Central memory CD8-positive, alpha-beta T cell (primary cell): Measurements from ENCODE around the gene GCNT2.

Experiments
- ATAC-seq: fragments of 150-1000 bp; cut with Tn5 transposase; replicated peaks from 2 replicates; pipeline ENCODE4 v1.10.0; 2022; ENCODE audit warnings: mild to moderate bottlenecking, moderate FRiP score, moderate number of reproducible peaks; ENCODE audit not compliant: poor library complexity, severe bottlenecking; ENCODE audit errors: extremely low read depth
- DNase-seq, 2 donors: peaks; one replicate each; pipeline ENCODE4 v3.0.0; 2021; ENCODE audit warnings: low spot score in 2 of 2
- H3K27ac Mint-ChIP-seq: one replicate; pipeline ENCODE4 v1.8.0; 2022; ENCODE audit warnings: low read depth, mild to moderate bottlenecking, moderate library complexity, mixed read lengths
- H3K27me3 Mint-ChIP-seq: one replicate; pipeline ENCODE4 v1.8.0; 2022; ENCODE audit warnings: mixed read lengths
- H3K36me3 Mint-ChIP-seq: one replicate; pipeline ENCODE4 v1.8.0; 2022; ENCODE audit warnings: mild to moderate bottlenecking, moderate library complexity, mixed read lengths; ENCODE audit not compliant: insufficient read depth
- H3K4me1 Mint-ChIP-seq: one replicate; pipeline ENCODE4 v1.8.0; 2022; ENCODE audit warnings: mixed read lengths
- H3K4me3 Mint-ChIP-seq: one replicate; pipeline ENCODE4 v1.8.0; 2022; ENCODE audit warnings: mild to moderate bottlenecking, moderate library complexity, mixed read lengths
- H3K9me3 Mint-ChIP-seq: one replicate; pipeline ENCODE4 v1.8.0; 2022; ENCODE audit warnings: mixed read lengths

Gene GCNT2

DNA sequence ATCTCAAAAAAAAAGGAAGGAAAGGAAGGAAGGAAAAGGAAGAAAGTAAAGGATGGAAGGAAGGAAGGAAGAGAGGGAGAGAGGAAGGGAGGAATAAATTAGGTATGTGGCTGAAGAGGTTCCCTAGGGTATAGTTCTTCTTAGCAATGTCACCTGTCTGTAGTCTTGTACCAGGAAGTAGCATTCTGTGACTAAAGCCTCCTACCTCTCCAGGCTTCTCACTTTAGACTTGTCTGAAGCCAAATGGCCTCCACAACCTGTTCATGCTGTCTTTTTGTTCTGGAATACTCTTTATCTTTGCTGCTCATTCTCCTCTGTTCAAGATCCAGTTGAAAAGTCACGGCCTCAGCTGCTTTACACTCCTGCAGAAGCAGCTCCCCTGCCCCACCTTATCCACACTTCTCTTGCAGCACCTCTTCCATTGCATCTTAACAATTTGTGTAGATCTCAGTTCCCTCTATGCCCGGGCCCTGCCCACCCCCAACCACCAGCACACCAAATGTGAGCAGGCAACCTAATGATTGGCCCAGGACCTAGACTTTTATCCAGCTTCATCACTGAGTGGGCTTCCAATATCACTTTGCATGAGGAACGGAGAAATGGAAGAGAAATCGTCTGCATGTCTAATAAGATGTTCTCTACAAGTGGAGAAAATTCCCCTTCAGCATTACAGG, 19.1 kb downstream of the GCNT2 start:
- DNase-seq: no peak
- no peak overlapping the region for H3K4me3 Mint-ChIP-seq

GRCh38 chr6:10541591-10541990, 20.4 kb downstream of the GCNT2 start:
- no peak for DNase-seq
- Mint-ChIP-seq H3K27ac (no peak overlapping the region), H3K9me3 (peaks cover 5% of the 10 kb centered on the region), H3K4me3 (no peak overlapping the region), H3K36me3 (peaks cover 2% of the 10 kb centered on the region), H3K27me3 (no peaks in the 10 kb centered on the region), H3K4me1 (peaks cover 7% of the 10 kb centered on the region)
- ATAC-seq: no peak

More for the DNA sequence above, 19.1 kb downstream of the GCNT2 start:
- H3K27me3 Mint-ChIP-seq: no peaks in the 10 kb centered on the region
- peaks cover 2% of the 10 kb centered on the region for H3K36me3 Mint-ChIP-seq
- peaks cover 5% of the 10 kb centered on the region for H3K9me3 Mint-ChIP-seq
- peaks cover 4% of the 10 kb centered on the region for H3K4me1 Mint-ChIP-seq
- no peak overlapping the region for H3K27ac Mint-ChIP-seq
- ATAC-seq: no peak

DNA sequence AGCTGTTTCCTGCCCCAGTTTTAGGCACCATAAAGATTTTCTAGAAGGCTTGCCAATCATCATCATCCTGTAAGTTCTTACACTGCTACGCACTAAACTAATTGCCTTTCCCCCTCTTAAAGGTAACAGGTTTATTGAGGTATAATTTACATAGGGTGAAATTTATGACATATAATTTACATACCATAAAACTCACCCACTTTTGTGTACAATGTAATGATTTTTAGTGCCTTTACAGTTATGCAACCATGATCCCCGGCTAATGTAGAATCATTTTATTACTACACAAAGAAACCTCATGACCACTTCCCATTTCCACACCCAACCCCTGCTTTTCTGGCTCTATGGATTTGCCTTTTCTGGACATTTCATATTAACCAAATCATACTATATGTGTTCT, 21.1 kb downstream of the GCNT2 start:
- Mint-ChIP-seq H3K9me3 (peaks cover 5% of the 10 kb centered on the region), H3K4me3 (no peak overlapping the region), H3K27ac (no peak overlapping the region), H3K4me1 (peaks cover 7% of the 10 kb centered on the region), H3K36me3 (peaks cover 2% of the 10 kb centered on the region), H3K27me3 (no peaks in the 10 kb centered on the region)
- ATAC-seq (no peak), DNase-seq (no peak)

- Mint-ChIP-seq H3K27me3 (no peaks in the 10 kb centered on the region), H3K4me3 (no peak overlapping the region), H3K36me3 (peaks cover 2% of the 10 kb centered on the region), H3K9me3 (peaks cover 5% of the 10 kb centered on the region), H3K4me1 (peaks cover 7% of the 10 kb centered on the region), H3K27ac (no peak overlapping the region)
- ATAC-seq (no peak), DNase-seq (no peak)
Measured at GRCh38 chr6:10543488-10543887, 22.3 kb downstream of the GCNT2 start.

- no peak overlapping the region for H3K4me3 Mint-ChIP-seq
- H3K27ac Mint-ChIP-seq: no peak overlapping the region
- H3K27me3 Mint-ChIP-seq: no peaks in the 10 kb centered on the region
- no peak for DNase-seq
- no peaks in the 10 kb centered on the region for H3K36me3 Mint-ChIP-seq
- peaks cover 5% of the 10 kb centered on the region for H3K9me3 Mint-ChIP-seq
- ATAC-seq: no peak
- H3K4me1 Mint-ChIP-seq: peaks cover 7% of the 10 kb centered on the region
Measured at GRCh38 chr6:10545482-10545881, 24.3 kb downstream of the GCNT2 start.

DNA sequence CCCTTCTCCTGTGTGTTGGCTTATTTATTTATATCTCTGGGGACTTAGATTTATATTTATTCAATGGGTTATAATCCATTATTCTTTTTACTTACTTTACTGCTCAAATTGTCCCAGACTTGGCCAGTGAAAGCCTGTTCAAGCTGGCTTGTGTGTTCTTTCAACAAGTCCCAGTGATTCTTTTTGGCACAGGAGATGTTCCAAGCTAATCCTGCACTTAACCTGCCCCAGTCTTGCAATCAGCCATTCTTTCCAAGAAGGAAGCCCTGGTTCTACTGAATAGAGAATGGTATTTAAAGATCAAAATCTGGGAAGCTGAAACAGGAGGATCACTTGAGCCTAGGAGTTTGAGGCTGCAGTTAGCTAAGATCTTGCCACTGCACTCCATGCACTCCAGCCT, 26.7 kb downstream of the GCNT2 start:
- Mint-ChIP-seq H3K4me3 (no peak overlapping the region), H3K4me1 (peaks cover 7% of the 10 kb centered on the region), H3K36me3 (no peaks in the 10 kb centered on the region), H3K27ac (no peak overlapping the region), H3K9me3 (no peaks in the 10 kb centered on the region), H3K27me3 (no peaks in the 10 kb centered on the region)
- DNase-seq (no peak), ATAC-seq (no peak)

- no peaks in the 10 kb centered on the region for H3K9me3 Mint-ChIP-seq
- no peak overlapping the region for H3K27ac Mint-ChIP-seq
- ATAC-seq (no peak), DNase-seq (no peak)
- H3K36me3 Mint-ChIP-seq: peaks cover under 1% of the 10 kb centered on the region
- H3K4me1 Mint-ChIP-seq: peaks cover 2% of the 10 kb centered on the region
- H3K4me3 Mint-ChIP-seq: no peak overlapping the region
- H3K27me3 Mint-ChIP-seq: no peaks in the 10 kb centered on the region
Measured at GRCh38 chr6:10550764-10551163, 29.6 kb downstream of the GCNT2 start.

GRCh38 chr6:10552270-10552810, 31.2 kb downstream of the GCNT2 start:
- no peak overlapping the region for H3K27ac Mint-ChIP-seq
- H3K9me3 Mint-ChIP-seq: no peaks in the 10 kb centered on the region
- peaks cover 10% of the 10 kb centered on the region for H3K4me1 Mint-ChIP-seq
- peaks cover 3% of the 10 kb centered on the region for H3K36me3 Mint-ChIP-seq
- ATAC-seq (no peak), DNase-seq (no peak)
- no peaks in the 10 kb centered on the region for H3K27me3 Mint-ChIP-seq
- H3K4me3 Mint-ChIP-seq: no peak overlapping the region

- DNase-seq (no peak), ATAC-seq (no peak)
- peaks cover 10% of the 10 kb centered on the region for H3K4me1 Mint-ChIP-seq
- no peak overlapping the region for H3K4me3 Mint-ChIP-seq
- peaks cover 3% of the 10 kb centered on the region for H3K36me3 Mint-ChIP-seq
- no peaks in the 10 kb centered on the region for H3K27me3 Mint-ChIP-seq
- no peaks in the 10 kb centered on the region for H3K9me3 Mint-ChIP-seq
- H3K27ac Mint-ChIP-seq: no peak overlapping the region
Measured at GRCh38 chr6:10553871-10554270, 32.7 kb downstream of the GCNT2 start.

DNA sequence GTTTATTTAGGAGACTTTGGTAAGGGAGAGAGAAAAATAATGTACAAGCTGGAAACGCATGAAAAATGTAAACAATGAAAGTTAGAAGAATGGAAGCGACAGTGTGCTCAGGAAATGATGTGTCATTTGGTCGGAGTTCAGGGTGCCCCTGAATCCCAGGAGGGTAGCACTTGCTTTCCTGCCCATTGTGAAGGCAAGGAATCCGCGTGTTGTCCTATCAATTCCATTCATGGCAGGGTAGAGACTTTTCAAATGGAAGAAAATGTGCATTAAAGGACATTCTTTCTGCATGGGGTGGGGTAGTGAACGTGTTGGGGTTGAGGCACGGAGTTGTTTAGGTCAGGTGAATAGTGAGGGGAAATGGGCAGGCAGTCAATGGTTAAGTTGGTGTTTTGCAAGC, 33.7 kb downstream of the GCNT2 start:
- H3K36me3 Mint-ChIP-seq: peaks cover 3% of the 10 kb centered on the region
- H3K27ac Mint-ChIP-seq: no peak overlapping the region
- DNase-seq (no peak), ATAC-seq (no peak)
- H3K27me3 Mint-ChIP-seq: no peaks in the 10 kb centered on the region
- peaks cover 10% of the 10 kb centered on the region for H3K4me1 Mint-ChIP-seq
- H3K4me3 Mint-ChIP-seq: no peak overlapping the region
- H3K9me3 Mint-ChIP-seq: no peaks in the 10 kb centered on the region

DNA sequence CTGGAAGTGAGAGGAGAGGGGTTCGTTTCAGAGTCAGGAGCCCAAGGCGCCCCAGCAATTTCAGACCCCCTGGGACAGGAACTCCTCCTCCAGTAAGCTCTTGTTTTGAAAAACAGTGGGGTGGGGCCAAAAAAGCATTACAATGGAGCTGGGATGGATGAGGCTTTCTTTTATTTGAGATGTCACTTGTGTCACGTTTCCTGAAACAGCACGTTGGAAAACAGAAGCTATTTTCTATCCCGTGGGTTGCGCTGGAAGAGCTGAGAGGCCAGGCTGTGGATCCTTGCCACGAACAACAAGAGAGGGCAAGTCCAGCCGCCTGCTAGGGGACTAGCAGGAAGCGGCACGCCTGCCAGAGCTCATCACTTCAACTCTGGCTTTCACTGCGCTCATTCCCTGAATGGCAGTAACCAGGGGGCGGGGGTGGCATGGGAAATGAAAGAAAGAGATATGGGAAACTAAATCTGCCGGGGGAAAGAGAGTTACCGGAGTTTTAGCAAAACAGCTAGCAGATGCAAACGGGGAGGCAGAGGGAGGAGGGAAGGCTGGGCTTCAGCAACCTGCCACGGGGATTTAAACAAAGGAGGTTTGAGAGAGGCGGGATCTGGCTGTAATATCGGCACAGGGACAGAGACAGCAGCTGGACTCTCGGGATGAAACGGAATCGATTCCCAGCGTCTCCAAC, 34.6 kb downstream of the GCNT2 start:
- Mint-ChIP-seq H3K27ac (no peak overlapping the region), H3K4me3 (no peak overlapping the region), H3K36me3 (peaks cover 4% of the 10 kb centered on the region), H3K9me3 (no peaks in the 10 kb centered on the region), H3K4me1 (peaks cover 10% of the 10 kb centered on the region), H3K27me3 (no peaks in the 10 kb centered on the region)
- DNase-seq (no peak), ATAC-seq (no peak)

GRCh38 chr6:10556589-10556988, 35.4 kb downstream of the GCNT2 start:
- Mint-ChIP-seq H3K4me3 (no peak overlapping the region), H3K27me3 (no peaks in the 10 kb centered on the region), H3K4me1 (peaks cover 12% of the 10 kb centered on the region), H3K27ac (no peak overlapping the region), H3K9me3 (no peaks in the 10 kb centered on the region), H3K36me3 (peaks cover 4% of the 10 kb centered on the region)
- no peak for DNase-seq
- no peak for ATAC-seq

GRCh38 chr6:10556992-10557391, 35.8 kb downstream of the GCNT2 start:
- H3K36me3 Mint-ChIP-seq: peaks cover 4% of the 10 kb centered on the region

More at GRCh38 chr6:10556992-10557391, 35.8 kb downstream of the GCNT2 start:
- Mint-ChIP-seq H3K4me1 (peaks cover 15% of the 10 kb centered on the region), H3K27me3 (no peaks in the 10 kb centered on the region), H3K27ac (no peak overlapping the region), H3K4me3 (no peak overlapping the region), H3K9me3 (no peaks in the 10 kb centered on the region)
- no peak for ATAC-seq
- DNase-seq: no peak
